T-cell (primary cell): Measurements from ENCODE around the gene PRR16. TPM values are rescaled to one million over a fixed set of nuclear protein-coding genes. Genes with fewer than 3 reads are reported as not detected.

Experiments used
- ATAC-seq, 4 experiments: fragments of 200-7000 bp in 3 of 4; fragments of 150-1000 bp in 1 of 4; cut with Tn5 transposase; replicated peaks in 1 of 4; 1 replicate in 3 of 4; 2 replicates in 1 of 4; pipeline ENCODE4 v1.10.0; 2021; ENCODE audit warnings: moderate library complexity in 3 of 4, mild to moderate bottlenecking in 2 of 4, moderate number of reproducible peaks in 1 of 4
- CTCF ChIA-PET, 2 donors: fragments of 300-600 bp; sonication (Branson Sonifier 250); formaldehyde crosslinking; loops; one replicate each; lab custom pipeline; 2022; ENCODE audit warnings: antibody characterized with exemption in 2 of 2; lab: Charles Lee
- POLR2A ChIA-PET, 2 donors: fragments of 300-600 bp; sonication (Branson Sonifier 250); formaldehyde crosslinking; loops; one replicate each; lab custom pipeline; 2022; ENCODE audit warnings: antibody characterized with exemption in 2 of 2; lab: Charles Lee
- DNase-seq, 35 experiments: peaks; one replicate each; pipeline versions ENCODE4 v3.0.0 to v3.0.0-alpha.2; 2013 to 2023
- H3K27ac ChIP-seq: one replicate; pipeline ENCODE4 v1.5.1; 2013; ENCODE audit warnings: low read length
- H3K27me3 ChIP-seq, 2 experiments: replicated peaks in 1 of 2; 1 replicate in 1 of 2; 2 replicates in 1 of 2; pipeline versions ENCODE4 v1.6.1 to v1.7.0; 2013; ENCODE audit warnings: low read length in 1 of 2, mixed read lengths in 1 of 2; ENCODE audit not compliant: control insufficient read depth in 2 of 2, insufficient read depth in 2 of 2; ENCODE audit errors: extremely low read depth in 1 of 2
- H3K36me3 ChIP-seq, 2 donors: 1 replicate in 1 of 2; 2 replicates in 1 of 2; pipeline versions ENCODE4 v1.6.1 to v1.7.0; 2013; ENCODE audit warnings: low read length in 1 of 2; ENCODE audit not compliant: control insufficient read depth in 2 of 2, insufficient read depth in 1 of 2; ENCODE audit errors: extremely low read depth in 1 of 2
- H3K4me1 ChIP-seq, 2 experiments: 1 replicate in 1 of 2; 2 replicates in 1 of 2; pipeline versions ENCODE4 v1.6.1 to v1.7.0; 2013; ENCODE audit warnings: low read length in 2 of 2, mixed read lengths in 1 of 2; ENCODE audit not compliant: insufficient read depth in 2 of 2, control insufficient read depth in 1 of 2; ENCODE audit errors: extremely low read depth in 1 of 2
- H3K4me3 ChIP-seq, 2 donors: 1 replicate in 1 of 2; 2 replicates in 1 of 2; pipeline versions ENCODE4 v1.5.1 to v1.7.0; 2013; ENCODE audit warnings: mild to moderate bottlenecking in 2 of 2, low read length in 1 of 2, moderate library complexity in 1 of 2; ENCODE audit not compliant: control insufficient read depth in 1 of 2; ENCODE audit errors: extremely low read depth in 1 of 2
- H3K9me3 ChIP-seq: 2 replicates; pipeline ENCODE4 v1.7.0; 2013
- H3K27ac Mint-ChIP-seq, 2 donors: one replicate each; pipeline ENCODE4 v1.8.0; 2020 to 2021; ENCODE audit warnings: mild to moderate bottlenecking in 2 of 2, mixed read lengths in 2 of 2
- H3K27me3 Mint-ChIP-seq, 2 donors: one replicate each; pipeline ENCODE4 v1.8.0; 2021 to 2022; ENCODE audit warnings: mixed read lengths in 2 of 2
- H3K36me3 Mint-ChIP-seq: one replicate; pipeline ENCODE4 v1.8.0; 2021; ENCODE audit warnings: mixed read lengths
- H3K4me1 Mint-ChIP-seq, 3 donors: one replicate each; pipeline ENCODE4 v1.8.0; 2020 to 2022; ENCODE audit warnings: mixed read lengths in 3 of 3, mild to moderate bottlenecking in 1 of 3
- H3K4me3 Mint-ChIP-seq, 3 donors: one replicate each; pipeline ENCODE4 v1.8.0; 2020 to 2022; ENCODE audit warnings: mild to moderate bottlenecking in 3 of 3, mixed read lengths in 3 of 3, moderate library complexity in 3 of 3
- H3K9me3 Mint-ChIP-seq, 3 donors: one replicate each; pipeline ENCODE4 v1.8.0; 2020 to 2022; ENCODE audit warnings: mixed read lengths in 3 of 3
- WGBS: methylation state at CpG from one replicate; pipeline ENCODE4 v1.1.5; 2013; ENCODE audit warnings: missing lambda C conversion rate; ENCODE audit not compliant: insufficient coverage; 5-methylcytosine and 5-hydroxymethylcytosine counted together
- total RNA-seq, 35 experiments: library from RNA in 6 of 35; stranded (reverse) in 6 of 35; fragments of 120-200 nt in 1 of 35; gene quantifications; one replicate each; pipeline versions ENCODE4 v1.2.1 to v1.2.4 and lab custom pipeline; 2013 to 2026

The PRR16 gene
- total RNA-seq, 5 donors from 2014 or later (not counting 1 experiment from before 2014, with no cell fraction given) = not detected

GRCh38 chr5:120682851-120683250 is 218.8 kb downstream of the PRR16 start:
- Histone ChIP-seq H3K4me3 (no peak overlapping the region), H3K9me3 (no peaks in the 10 kb centered on the region), H3K4me1 (no peaks in the 10 kb centered on the region), H3K27ac (no peak overlapping the region), H3K27me3 (no peaks in the 10 kb centered on the region), H3K36me3 (no peaks in the 10 kb centered on the region)
- DNase-seq (no peak), ATAC-seq (no peak)
- Mint-ChIP-seq H3K4me1 (no peaks in the 10 kb centered on the region), H3K27me3 (no peaks in the 10 kb centered on the region), H3K36me3 (no peaks in the 10 kb centered on the region), H3K4me3 (no peak overlapping the region), H3K27ac (no peak overlapping the region), H3K9me3 (peaks cover 10 to 16% (median 10%) of the 10 kb centered on the region in 3 donors)
- POLR2A ChIA-PET = no interaction called here
- CTCF ChIA-PET = interaction anchor here in 1 of 2 donors (0.7 kb wide), 1 partner anchor 26 kb away, joined by 3 read pairs; no protein-coding TSS in a partner anchor
- WGBS = 91% methylated on average over 1 of the region's 2 CpGs

- ATAC-seq = no peak
- DNase-seq = no peak
Observed at GRCh38 chr5:120683580-120683979, 219.5 kb downstream of the PRR16 start.

GRCh38 chr5:120684213-120684612 is 220.1 kb downstream of the PRR16 start:
- Mint-ChIP-seq H3K27me3 (no peaks in the 10 kb centered on the region), H3K9me3 (peaks cover 7 to 12% (median 10%) of the 10 kb centered on the region in 3 donors), H3K4me3 (no peak overlapping the region), H3K27ac (no peak overlapping the region), H3K4me1 (no peaks in the 10 kb centered on the region), H3K36me3 (no peaks in the 10 kb centered on the region)
- Histone ChIP-seq H3K27me3 (no peaks in the 10 kb centered on the region), H3K4me3 (no peak overlapping the region), H3K4me1 (no peaks in the 10 kb centered on the region), H3K27ac (no peak overlapping the region), H3K9me3 (no peaks in the 10 kb centered on the region), H3K36me3 (no peaks in the 10 kb centered on the region)
- WGBS = 60% methylated on average over 1 of the region's 2 CpGs
- ChIA-PET CTCF (no interaction called here), POLR2A (no interaction called here)
- no peak for DNase-seq
- ATAC-seq = no peak

More at GRCh38 chr5:120683580-120683979, 219.5 kb downstream of the PRR16 start:
- H3K4me1 Mint-ChIP-seq = no peaks in the 10 kb centered on the region
- no peaks in the 10 kb centered on the region for H3K36me3 ChIP-seq
- H3K9me3 Mint-ChIP-seq = peaks cover 7 to 12% (median 10%) of the 10 kb centered on the region in 3 donors
- H3K4me3 ChIP-seq = no peak overlapping the region
- H3K27ac ChIP-seq = no peak overlapping the region
- H3K36me3 Mint-ChIP-seq = no peaks in the 10 kb centered on the region
- no peaks in the 10 kb centered on the region for H3K27me3 Mint-ChIP-seq
- no peaks in the 10 kb centered on the region for H3K4me1 ChIP-seq
- CTCF ChIA-PET = no interaction called here
- no peak overlapping the region for H3K27ac Mint-ChIP-seq
- POLR2A ChIA-PET = no interaction called here
- H3K4me3 Mint-ChIP-seq = no peak overlapping the region
- no peaks in the 10 kb centered on the region for H3K9me3 ChIP-seq
- H3K27me3 ChIP-seq = no peaks in the 10 kb centered on the region

- DNase-seq (no peak), ATAC-seq (no peak)
- H3K4me3 Mint-ChIP-seq = no peak overlapping the region
- H3K4me1 Mint-ChIP-seq = no peaks in the 10 kb centered on the region
- H3K36me3 ChIP-seq = no peaks in the 10 kb centered on the region
- H3K4me1 ChIP-seq = no peaks in the 10 kb centered on the region
- H3K27ac Mint-ChIP-seq = no peak overlapping the region
- no peaks in the 10 kb centered on the region for H3K36me3 Mint-ChIP-seq
- no peaks in the 10 kb centered on the region for H3K9me3 ChIP-seq
- H3K27me3 ChIP-seq = no peaks in the 10 kb centered on the region
- peaks cover 7 to 12% (median 12%) of the 10 kb centered on the region in 3 donors for H3K9me3 Mint-ChIP-seq
- no CpG with 5 or more reads among the region's 2 CpGs for WGBS
- no peak overlapping the region for H3K27ac ChIP-seq
- no peaks in the 10 kb centered on the region for H3K27me3 Mint-ChIP-seq
- H3K4me3 ChIP-seq = no peak overlapping the region
- ChIA-PET POLR2A (no interaction called here), CTCF (no interaction called here)
Observed at GRCh38 chr5:120684749-120685415, 220.8 kb downstream of the PRR16 start.

GRCh38 chr5:120690621-120691407 is 226.7 kb downstream of the PRR16 start:
- H3K9me3 Mint-ChIP-seq = peaks cover 0 to 11% (median 5%) of the 10 kb centered on the region in 3 donors
- Histone ChIP-seq H3K27me3 (no peaks in the 10 kb centered on the region), H3K27ac (no peak overlapping the region), H3K36me3 (no peaks in the 10 kb centered on the region), H3K4me3 (no peak overlapping the region), H3K4me1 (no peaks in the 10 kb centered on the region), H3K9me3 (no peaks in the 10 kb centered on the region)
- H3K4me3 Mint-ChIP-seq = no peak overlapping the region
- 94% methylated on average over 2 of the region's 9 CpGs for WGBS
- CTCF ChIA-PET = no interaction called here
- DNase-seq = no peak
- H3K36me3 Mint-ChIP-seq = no peaks in the 10 kb centered on the region
- no peak for ATAC-seq
- POLR2A ChIA-PET = no interaction called here
- no peaks in the 10 kb centered on the region for H3K4me1 Mint-ChIP-seq
- no peak overlapping the region for H3K27ac Mint-ChIP-seq
- H3K27me3 Mint-ChIP-seq = no peaks in the 10 kb centered on the region

GRCh38 chr5:120692325-120692724 is 228.2 kb downstream of the PRR16 start:
- peaks cover 0 to 12% (median 5%) of the 10 kb centered on the region in 3 donors for H3K9me3 Mint-ChIP-seq

More at GRCh38 chr5:120692325-120692724, 228.2 kb downstream of the PRR16 start:
- Histone ChIP-seq H3K27me3 (no peaks in the 10 kb centered on the region), H3K4me3 (no peak overlapping the region), H3K36me3 (no peaks in the 10 kb centered on the region), H3K9me3 (no peaks in the 10 kb centered on the region), H3K4me1 (no peaks in the 10 kb centered on the region), H3K27ac (no peak overlapping the region)
- POLR2A ChIA-PET = no interaction called here
- DNase-seq (no peak), ATAC-seq (no peak)
- H3K36me3 Mint-ChIP-seq = no peaks in the 10 kb centered on the region
- no peak overlapping the region for H3K4me3 Mint-ChIP-seq
- H3K4me1 Mint-ChIP-seq = no peaks in the 10 kb centered on the region
- CTCF ChIA-PET = no interaction called here
- no peaks in the 10 kb centered on the region for H3K27me3 Mint-ChIP-seq
- H3K27ac Mint-ChIP-seq = no peak overlapping the region
- 67% methylated on average over 1 of the region's 2 CpGs for WGBS
